Activated CD8-positive, alpha-beta memory T cell treated with anti-CD3 and anti-CD28 coated beads for 1 hour (primary cell): ENCODE results near the gene MCL1.

Experiments used
- DNase-seq, 2 donors: peaks; one replicate each; pipeline ENCODE4 v3.0.0-alpha.2; 2020; ENCODE audit warnings: low read depth in 1 of 2; ENCODE audit errors: extremely low read depth in 1 of 2

MCL1 gene

DNA sequence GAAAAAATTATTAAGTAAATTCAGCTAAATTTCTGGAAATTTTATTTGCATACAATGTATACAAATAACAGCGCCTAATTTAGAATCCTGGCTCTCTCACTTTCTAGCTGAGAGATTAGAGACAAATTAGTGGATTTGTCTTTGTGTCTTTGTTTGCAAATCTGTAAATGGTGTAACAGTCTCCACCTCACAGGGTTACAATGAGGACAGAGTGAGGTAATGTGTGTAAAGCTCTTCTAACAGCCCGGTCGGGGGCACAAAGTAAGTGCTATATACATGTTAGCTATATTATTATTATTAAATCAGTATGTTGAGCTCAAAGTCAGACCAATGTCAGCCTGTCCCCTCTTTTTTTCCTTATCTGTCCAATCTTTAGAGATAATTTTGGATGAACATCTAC is 35.2 kb downstream of the MCL1 start:
- DNase-seq = no peak

DNA sequence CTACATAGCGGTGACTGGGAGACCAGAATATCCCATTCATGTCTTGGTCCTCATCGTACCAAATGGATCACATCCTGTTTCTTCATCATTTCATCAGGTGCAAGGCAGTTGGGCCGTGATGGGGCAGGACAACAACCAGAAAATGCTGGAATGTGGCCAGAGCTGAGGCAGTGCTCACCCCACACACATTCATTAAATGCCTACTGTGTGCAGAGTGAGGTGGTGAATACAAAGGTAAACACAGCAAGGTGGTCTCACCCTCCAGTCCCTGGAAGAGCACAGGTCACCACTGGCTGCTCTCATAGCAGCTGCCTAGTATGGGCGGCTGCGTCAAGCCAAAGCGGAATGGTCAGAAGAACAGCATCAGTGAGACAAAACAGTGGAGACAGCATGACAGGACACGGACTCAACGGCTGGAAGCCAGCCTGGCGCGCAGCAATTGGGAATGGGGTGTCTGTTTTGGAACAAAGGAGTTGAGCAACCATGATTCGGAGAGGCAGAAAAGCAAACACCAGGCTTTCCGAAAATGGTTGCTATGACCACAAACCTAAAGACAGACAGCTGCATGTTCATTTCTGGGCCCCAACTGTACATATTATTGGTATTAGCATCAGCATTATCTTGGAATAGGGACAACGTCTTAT is 35.8 kb downstream of the MCL1 start:
- no peak for DNase-seq

DNA sequence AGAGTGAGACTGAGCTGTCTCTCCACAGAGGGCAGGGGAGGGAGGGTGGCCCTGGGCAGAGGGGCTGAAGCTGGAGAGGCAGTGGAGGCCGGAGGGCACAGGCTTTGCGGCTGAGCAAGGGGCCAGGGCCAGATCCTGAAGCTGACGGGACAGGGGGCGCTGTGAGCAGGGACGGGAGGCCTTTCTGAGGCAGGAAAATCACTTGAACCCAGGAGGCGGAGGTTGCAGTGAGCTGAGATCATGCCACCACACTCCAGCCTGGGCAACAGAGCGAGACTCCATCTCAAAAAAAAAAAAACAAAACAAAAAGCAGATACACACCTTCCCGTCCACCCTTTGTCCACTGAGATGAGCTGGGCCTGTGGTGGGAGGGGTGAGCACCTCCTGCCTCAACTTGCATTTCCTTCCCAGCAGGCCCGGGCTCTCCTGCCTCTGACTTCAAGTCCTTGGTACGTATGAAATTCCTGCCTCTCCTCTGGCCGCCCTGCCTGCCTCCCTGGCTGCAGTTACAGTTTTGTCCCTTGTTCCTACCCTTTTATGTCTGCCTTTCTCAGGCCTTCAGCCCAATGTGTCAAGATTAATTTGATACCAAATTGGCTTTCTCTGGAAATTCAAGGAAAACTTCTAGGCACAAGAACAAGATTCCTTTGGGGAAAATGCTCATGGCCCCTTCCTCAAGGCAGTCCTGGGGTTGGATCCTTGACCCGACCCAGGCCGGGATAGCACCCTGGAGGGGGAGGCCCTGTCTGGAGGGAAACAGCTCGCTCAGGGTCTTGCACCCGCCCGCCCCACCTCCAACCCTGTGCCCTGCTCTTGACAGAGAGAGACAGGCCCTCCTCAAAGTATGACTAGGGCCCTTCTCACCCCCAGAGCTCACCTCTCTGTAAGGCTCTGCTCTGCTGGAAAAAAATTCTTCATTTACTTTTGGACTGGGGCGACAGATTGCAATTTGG is 41.4 kb downstream of the MCL1 start:
- DNase-seq = no peak

DNA sequence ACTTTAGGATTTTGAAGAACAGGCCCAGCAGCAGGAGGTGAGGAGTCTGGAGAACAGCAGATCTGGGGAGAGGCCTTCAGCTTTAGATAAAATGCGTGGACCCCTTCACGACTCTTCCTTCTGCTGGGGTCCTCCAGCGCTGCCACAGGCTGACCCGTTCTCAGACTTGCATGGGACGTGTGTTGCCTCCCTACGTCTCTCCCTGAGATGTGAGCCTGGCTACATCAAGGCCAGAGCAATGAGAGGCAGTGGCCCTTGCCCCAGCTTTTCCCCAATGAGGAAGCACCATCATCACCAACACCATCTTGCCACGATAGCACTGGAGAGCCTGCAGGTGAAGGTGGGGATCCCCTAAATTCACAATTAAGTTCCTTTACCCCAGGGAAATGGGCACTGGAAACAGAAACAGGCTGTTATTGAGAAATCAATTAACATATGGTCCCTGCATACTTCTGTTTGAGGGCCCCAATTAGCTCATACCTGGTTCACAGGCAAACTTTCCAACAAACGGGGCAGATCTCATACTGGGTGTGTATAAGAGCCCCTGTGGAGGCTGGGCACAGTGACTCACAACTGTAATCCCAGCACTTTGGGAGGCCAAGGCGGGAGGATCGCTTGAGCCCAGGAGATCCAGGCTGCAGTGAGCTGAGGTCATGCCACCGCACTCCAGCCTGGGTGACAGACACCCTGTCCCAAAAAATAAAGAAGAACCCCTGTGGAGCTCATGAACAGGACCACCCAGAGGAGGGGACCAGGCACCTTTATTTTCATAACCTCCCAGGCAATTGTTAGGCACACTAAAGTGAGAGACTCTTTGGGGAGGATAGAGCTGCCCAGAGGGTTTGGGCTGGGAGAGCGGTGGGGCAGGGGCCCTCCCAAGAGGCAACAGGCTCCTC is 42.3 kb downstream of the MCL1 start:
- no peak for DNase-seq

DNA sequence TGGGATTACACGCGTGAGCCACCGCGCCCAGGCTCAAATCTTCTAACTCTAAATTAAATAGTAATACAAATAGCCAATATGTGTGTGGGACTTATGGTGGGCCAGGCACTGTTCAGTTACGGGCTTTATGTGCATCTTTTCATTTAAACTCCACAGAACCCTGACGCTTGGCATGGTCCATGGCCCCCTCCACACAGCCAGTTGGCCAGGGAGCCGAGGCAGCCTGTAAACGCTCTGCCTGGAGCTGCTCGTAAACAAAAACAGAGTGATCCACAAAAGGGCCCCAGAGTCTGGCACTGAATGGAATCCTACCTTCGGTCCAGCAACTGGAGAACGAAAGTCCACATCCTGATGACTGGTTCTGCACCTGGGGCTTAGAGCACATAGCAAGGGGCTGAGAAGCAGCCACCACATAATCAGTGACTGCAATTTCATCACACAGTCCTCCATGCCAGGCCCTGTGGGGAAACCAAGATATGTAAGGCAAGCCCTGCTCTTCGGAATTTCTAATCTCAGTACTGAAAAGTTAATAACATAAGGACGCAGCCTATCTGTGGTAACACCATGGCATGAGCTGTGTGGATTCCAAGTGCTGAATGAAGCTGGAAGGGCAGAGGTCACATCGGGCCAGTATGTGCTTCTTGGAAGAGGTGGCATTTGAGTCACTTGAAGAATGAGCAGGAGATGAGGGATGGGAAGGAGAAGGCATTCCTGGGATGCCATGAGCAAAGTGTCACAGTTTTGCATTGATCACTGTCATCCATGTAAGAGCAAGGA is 43.7 kb downstream of the MCL1 start:
- no peak for DNase-seq

DNA sequence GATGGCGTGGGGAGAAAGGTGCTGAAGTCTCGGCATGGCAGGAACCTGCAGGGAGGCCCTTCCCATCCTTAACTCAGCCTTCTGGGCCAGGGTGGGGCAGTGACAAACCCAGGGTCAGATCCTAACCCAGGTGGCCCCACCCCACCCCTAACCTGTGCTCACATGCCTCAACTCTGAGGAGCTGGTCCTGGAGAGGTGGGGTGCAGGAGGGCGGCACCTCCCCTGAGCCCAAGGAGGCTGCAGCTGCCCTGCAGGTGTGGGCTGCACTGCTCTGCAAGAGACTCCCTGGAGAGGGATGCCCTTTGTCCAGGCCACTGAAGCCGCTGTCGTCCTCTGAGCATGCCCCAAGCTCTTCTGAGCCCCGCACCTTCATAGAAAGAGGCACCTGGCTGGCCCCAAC is 45.4 kb downstream of the MCL1 start:
- DNase-seq = no peak

DNA sequence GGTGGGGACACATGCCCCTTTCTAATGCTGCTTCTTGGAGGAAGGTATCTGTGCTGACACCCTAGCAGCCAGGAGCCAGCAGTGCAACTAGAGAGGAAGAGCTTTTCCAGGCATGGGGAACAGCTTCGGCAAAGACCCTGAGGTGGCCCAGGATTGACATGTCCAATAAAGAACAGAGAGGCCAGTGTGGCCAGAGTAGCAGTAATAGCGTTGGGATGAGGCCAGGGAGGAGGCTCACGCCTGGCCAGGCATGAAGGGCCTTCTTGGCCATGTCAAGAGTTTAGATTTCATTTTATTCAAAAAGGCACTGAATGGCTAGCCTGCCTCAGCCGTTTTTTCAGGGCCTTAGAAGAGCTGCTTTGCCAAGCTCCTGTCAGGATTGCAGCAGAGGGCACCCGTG is 46.5 kb downstream of the MCL1 start:
- DNase-seq = no peak

DNA sequence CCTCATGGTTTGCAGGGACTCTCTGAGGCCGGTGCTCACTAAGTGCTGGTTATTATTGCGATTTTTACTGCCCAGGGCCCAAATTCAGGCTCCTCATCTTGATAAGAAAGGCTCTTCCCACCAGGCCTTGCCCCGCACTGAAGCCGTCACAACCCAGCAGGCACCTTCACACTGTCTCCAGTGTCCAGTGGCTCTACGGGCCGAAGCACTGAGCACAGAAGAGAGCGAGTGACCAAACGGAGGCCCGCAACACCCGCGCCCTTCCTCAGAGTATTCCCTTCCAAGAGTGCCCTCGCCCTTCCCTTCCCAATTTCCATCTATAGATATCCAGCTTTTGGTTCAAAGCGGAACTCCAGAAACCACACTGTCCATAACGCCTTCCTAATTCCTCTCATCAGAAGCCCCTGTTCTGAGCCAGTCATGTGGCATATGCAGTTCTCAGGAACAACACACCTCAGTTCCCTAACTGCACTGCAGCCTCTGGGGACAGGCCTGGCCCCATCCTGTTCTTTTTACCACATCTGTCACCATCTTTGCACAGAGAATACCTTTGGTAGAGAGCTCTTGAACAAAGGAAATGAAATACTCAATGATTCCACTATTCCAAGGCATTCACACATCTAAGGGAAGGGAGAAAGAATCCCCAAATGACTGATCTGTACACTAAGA is 48.8 kb downstream of the MCL1 start:
- no peak for DNase-seq

DNA sequence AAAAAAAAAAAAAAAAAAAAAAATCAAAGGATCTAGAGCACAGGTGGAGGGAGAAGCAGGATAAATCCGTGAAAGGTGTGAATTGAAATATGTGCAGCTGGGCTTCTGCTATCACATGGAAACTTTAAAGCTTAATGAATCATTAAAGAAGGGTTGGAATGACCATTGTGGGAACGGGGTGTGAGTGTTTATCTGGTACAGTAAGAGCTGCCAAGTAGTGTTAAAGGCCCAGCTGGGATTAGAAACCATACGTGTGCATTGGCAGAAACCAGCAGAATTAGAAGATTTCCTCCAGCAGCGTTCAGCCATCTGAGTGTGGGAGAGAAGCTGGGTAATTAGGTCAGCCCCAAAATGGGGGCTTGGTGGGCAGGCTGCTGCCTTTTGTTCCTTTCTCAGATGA is 50.4 kb downstream of the MCL1 start:
- DNase-seq = no peak

DNA sequence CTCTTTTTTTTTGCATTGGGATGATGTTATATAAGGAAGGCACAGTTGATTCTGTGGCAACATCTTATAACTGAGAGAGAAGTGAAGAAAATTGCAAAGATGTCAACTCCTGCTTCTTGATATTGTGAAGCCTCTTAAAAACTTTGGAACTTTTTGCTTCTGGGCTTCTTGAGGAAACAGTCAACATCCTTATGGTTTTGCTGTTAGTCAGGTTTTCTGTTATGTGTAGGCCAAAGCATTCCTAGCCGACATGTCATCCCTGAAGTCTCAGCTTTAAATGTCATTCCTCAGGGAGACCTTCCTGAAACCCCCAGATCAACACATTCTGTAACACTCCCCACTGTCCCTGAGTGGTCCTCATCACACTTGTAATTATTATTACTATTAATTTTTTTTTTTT is 51.2 kb downstream of the MCL1 start:
- no peak for DNase-seq

DNA sequence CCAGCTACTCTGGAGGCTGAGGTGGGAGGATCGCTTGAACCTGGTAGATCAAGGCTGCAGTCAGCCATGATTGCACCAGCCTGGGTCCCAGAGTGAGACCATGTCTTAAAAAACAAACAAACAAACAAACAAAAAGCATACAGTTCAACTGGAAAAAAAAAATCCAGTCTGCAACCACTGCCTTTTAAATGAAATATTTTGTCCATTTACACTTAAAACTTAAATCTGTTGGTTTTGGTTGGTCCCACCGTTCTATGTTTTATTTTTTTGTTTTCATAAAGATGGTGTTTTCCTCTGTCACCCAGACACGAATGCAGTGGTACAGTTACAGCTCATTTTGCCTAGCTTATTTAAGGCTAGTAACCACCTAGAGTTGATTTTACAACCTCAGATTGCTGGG is 54.1 kb downstream of the MCL1 start:
- no peak for DNase-seq
